ENCODE measurements around the gene FBXL13.
"Not testable (repeated sequence)": the region's sequence is repeated elsewhere in the genome, so short reads cannot be mapped to it uniquely, and the experiment has no call there.

The FBXL13 gene

DNA sequence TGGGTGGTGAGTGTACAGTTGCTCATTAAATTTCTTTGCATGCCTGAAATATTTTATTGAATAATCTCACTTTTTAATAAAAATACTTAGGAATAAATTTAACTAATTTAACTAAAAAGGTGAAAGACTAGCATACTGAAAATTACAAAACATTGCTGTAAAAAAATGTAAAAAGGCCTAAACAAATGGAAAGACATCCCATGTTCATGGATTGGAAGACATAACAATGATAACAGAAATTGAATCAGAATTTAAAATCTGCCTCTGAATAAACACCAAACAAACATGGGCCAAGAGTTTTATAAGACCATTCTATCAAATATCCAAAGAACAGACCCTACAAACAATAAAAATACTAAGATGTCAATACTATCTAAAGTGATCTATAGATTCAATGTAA lies 94.9 kb downstream of the FBXL13 start:
- no peak for DNase-seq

DNA sequence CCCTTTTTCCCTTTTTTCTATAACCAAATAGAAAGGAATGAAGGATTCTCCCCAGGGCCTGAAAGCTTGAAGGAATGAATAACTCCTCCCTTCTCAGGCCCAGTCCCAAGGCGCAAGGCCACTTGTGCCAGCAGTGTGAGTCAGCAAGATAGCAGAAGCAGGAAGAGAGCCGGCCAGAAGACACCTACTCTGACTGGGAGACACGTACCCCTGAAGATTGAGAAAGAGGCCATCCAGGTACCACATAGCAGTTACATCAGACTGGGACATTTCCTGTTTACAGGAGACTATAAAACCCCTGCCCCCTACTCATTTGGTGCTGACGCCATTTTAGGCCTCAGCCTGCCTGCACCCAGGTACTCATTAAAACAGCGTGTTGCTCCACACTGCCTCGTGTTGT lies 96.3 kb downstream of the FBXL13 start:
- DNase-seq = peak; percentile 33

DNA sequence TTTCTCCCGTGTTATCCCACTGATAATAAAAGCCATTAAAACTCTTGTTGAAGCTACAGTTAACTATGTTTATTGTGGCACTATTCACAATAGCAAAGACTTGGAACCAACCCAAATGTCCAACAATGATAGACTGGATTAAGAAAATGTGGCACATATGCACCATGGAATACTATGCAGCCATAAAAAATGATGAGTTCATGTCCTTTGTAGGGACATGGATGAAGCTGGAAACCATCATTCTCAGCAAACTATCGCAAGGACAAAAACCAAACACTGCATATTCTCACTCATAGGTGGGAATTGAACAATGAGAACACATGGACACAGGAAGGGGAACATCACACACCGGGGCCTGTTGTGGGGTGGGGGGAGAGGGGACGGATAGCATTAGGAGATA lies 97.0 kb downstream of the FBXL13 start:
- not testable (repeated sequence) for DNase-seq

GRCh38 chr7:102976493-102976892 lies 98.1 kb downstream of the FBXL13 start:
- no peak for DNase-seq

DNA sequence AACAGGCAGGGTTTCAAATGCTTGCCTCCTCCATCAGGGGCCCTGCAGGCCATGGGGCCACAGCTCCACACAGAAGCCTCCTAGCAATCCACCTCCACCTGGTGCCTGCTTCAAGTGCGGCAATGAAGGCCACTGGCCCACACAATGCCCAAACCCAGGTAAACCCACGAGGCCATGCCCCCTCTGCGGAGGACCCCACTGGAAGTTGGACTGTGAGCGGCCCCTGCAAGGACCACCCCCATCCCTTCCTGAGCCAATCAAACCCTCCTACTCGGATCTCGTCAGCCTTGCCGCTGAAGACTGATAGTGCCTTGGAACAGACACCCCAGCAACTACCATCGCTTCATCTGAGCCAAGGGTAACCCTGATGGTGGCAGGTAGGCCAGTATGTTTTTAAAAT lies 98.7 kb downstream of the FBXL13 start:
- no peak for DNase-seq

- DNase-seq = peak; percentile 45
Observed at GRCh38 chr7:102974366-102975236, 100.0 kb downstream of the FBXL13 start.

DNA sequence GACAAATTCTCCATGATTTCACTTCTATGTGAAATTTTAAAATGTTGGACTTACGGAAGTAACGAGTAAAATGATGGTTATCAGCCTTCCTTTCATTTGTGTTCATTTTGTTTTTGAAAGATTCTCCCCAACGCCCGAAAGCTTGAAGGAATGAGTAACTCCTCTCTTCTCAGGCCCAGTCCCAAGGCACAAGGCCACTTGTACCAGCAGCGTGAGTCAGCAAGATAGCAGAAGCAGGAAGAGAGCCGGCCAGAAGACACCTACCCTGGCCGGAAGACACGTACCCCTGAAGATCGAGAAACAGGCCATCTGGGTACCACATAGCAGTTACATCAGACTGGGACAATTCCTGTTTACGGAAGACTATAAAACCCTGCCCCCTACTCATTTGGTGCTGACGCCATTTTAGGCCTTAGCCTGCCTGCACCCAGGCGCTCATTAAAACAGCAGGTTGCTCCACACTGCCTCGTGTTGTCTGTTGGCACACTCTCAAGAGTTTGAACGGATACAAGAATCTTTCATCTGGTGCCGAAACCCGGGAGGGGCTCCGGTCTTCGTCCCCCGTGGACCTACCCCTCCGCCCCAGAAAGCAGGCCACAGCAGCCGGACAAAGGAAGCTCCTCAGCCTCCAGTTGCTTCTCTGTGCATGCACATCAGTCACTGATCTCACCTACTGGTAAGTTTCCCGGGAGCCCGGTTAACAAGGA lies 101.3 kb downstream of the FBXL13 start:
- DNase-seq = peak; percentile 89

- no peak for DNase-seq
Observed at GRCh38 chr7:102967798-102968197, 106.8 kb downstream of the FBXL13 start.

DNA sequence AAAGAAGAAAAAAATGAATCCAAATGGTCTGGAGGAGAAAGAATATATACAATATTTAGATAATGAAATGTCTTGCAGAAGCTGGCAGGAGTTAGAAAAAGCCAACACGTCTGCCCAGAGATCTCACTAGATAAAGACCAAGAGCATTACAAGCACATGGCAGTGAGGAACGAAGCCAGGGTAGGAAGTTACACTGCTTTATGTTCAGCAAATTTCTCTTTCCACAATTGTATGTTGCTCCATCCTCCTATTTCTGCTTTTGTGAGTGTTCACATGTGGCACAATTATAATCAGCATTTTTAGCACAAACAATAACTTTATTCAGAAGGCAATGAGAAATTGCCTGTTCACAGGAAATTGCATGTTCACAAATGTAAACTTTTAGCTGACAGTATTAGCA lies 108.1 kb downstream of the FBXL13 start:
- DNase-seq = peak; percentile 45

GRCh38 chr7:102961993-102962392 lies 112.6 kb downstream of the FBXL13 start:
- not testable (repeated sequence) for DNase-seq

DNA sequence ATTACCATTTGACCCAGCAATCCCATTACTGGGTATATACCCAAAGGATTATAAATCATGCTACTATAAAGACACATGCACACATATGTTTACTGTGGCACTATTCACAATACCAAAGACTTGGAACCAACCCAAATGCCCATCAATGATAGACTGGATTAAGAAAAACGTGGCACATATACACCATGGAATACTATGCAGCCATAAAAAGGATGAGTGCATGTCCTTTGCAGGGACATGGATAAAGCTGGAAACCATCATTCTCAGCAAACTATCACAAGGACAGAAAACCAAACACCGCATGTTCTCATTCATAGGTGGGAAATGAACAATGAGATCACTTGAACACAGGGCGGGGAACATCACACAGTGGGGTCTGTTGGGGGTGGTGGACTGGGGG lies 116.6 kb downstream of the FBXL13 start:
- not testable (repeated sequence) for DNase-seq

DNA sequence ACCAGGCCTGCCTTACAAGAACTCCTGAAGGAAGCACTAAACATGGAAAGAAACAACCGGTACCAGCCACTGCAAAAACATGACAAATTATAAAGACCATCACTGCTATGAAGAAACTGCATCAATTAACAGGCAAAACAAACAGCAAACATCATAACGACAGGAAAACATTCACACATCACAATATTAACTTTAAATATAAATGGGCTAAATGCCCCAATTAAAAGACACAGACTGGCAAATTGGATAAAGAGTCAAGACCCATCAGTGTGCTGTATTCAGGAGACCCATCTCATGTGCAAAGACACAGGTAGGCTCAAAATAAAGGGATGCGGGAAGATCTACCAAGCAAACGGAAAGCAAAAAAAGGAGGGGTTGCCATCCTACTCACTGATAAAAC lies 120.2 kb downstream of the FBXL13 start:
- not testable (repeated sequence) for DNase-seq

DNA sequence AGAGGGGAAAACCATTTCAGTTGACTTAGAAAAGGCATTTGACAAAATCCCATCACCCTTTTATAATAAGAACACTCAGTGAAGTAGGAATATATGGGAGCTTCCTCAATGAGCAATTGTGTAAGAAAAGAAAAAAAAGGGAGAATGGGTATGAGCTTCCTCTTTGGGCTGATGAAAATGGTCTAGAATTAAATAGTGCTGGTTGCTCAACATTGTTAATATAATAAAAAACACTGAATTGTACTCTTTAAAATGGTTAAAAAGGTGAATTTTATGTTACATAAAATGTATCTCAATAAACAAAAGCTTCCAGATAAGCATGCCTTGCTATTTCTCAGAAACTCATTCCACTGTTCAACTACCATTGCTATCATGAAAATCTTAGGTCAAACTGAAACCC lies 121.2 kb downstream of the FBXL13 start:
- DNase-seq = peak; percentile 76

GRCh38 chr7:102951839-102952238 lies 122.8 kb downstream of the FBXL13 start:
- no peak for DNase-seq

DNA sequence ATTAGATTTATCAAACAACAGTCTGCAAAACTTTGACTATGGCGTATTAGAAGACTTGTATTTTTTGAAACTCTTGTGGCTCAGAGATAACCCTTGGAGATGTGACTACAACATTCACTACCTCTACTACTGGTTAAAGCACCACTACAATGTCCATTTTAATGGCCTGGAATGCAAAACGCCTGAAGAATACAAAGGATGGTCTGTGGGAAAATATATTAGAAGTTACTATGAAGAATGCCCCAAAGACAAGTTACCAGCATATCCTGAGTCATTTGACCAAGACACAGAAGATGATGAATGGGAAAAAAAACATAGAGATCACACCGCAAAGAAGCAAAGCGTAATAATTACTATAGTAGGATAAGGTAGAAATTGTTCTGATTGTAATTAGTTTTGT lies 130.4 kb downstream of the FBXL13 start:
- DNase-seq = no peak

DNA sequence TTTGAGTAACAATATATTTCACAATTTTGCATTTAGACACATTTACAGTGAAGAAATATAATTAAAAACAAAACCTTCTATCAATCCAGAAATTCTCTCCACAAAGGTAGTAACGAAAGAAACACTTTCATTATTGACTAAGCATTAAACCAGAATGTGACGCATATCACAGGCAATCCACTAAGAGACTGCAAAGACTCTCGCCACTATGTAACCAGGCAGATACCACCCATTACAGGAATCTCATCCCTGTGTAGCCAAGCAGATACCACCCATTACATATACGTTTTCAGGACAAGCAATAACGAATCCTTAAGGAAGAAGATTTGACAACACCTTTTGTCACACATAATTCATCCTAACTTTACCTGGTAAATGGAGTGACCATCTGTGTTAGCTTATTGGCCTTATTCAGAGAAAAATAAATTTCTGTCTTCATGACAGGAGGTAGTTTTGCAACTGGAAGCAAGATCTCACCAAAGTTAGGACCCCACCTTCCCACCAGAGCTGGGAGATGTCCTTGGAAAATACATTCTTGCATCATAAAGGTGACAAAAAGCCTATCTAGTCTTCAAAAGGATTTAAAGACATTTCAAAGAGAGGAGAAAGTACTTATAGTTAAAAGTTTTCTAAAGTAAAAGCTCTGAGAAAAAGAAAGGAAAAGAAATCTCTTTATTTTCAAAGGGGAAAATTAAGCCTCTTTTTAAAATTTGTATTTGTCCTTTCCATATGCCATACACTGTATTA lies 131.0 kb downstream of the FBXL13 start:
- DNase-seq = no peak

GRCh38 chr7:102942868-102943267 lies 131.7 kb downstream of the FBXL13 start:
- DNase-seq = no peak

DNA sequence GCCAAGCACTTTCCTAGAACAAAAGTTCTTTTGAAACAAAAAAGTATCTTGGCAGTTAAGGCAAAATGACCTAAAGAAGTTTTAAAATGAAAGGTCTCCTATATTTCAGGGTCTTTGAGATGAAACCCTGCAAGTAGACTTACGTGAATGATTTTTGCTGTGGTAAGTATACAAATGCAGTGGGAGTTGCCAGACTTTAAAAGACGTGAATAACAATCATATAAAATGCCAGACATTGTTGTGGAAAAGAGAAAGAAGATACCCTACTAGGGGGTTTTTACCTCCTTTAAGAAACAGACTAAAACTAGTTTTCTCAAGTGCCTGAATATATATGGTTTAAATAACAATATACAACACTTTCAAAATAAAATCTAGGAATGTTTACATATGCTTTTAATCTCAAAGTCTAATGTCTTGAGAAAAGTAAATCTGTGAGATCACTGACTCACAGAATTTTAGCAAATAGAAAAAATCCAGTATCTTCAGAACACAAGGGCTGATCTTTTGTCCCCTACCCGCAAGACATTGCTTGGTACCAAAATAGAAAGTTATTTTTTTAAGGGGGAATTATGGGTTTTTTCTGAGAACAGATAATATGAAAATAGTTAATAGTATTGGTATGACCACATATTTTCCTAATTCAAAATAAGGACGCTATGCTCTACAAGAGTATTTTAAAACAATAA lies 132.3 kb downstream of the FBXL13 start:
- no peak for DNase-seq

DNA sequence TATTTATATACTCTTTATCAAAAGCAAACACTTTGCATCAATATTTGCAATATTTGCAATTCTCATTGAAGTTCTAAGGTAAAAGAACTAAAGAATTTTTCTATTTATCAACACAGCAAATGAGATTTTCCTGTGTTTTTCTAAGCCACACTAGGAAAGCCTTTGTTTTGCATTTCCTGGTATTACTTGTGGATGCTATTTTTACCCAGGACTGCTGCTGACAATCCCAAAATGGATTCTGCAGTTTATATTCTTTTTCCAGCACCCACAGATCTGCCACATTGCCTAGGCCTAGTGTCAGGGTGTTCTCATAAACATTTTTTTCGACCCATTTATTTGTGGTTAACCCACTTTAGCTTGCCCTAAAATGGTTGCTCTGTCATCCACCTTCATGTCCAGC lies 135.9 kb downstream of the FBXL13 start:
- DNase-seq = no peak

DNA sequence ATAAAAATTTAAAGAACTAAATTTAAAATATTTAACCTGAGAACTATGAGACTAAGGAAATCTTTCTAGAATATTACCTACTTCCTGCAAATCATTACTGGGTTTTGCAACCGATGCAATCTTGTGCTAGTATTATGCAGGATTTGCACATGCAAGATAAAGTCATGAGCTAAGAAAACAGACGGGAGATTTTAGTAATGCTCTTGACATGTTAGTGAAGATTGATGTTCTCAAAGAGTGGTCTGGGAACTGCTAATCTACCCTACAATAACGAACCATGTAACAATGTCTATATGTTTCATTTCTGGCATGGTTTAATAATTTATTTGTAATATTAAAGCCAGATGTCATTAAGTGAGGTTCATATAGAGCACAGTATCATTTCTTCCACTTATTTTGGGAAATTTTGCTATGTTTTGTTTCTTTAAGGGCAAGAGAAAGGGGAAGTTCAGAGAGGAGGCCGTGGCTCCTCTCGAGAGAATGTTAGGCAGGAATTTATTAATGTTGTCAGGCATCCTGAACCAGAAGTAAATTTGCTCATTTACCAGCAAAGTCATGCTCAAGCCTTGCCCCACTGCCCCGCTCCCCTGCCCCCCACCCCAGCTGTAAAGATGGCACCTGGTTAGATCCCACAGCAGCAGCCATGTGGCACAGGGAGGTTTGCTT lies 139.0 kb downstream of the FBXL13 start:
- DNase-seq = peak; percentile 57

DNA sequence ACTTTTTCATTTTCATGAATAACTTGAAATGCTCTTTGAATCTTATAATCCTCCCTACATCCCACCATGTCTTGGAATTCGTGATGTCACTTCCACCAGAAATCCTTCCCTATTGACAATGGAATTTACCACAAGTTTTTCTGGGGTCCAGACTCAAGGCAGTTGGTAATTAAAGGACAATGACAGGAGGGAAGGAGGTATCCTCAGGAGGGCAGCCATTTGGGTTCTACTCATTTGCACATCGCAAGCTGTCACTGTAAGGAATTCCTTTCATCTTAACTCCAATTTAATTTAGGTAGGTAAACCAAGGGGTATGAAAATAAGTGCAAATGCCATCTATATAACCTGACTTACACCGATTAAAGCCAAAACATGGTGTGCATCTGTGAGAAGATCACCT lies 139.9 kb downstream of the FBXL13 start:
- DNase-seq = no peak

- DNase-seq = no peak
Observed at GRCh38 chr7:102934239-102934638, 140.4 kb downstream of the FBXL13 start.

Data from MV-4-11 (cell line).